HG03521 (cell line): ENCODE results near the gene SPTBN4.
"Not testable (repeated sequence)": the region's sequence is repeated elsewhere in the genome, so short reads cannot be mapped to it uniquely, and the experiment has no call there.

Experiments
- ATAC-seq: cut with Tn5 transposase; IDR thresholded peaks from one replicate; pipeline ENCODE4 v1.9.1; 2021; ENCODE audit warnings: mild to moderate bottlenecking, moderate library complexity; ENCODE audit not compliant: unreplicated experiment

Gene SPTBN4

GRCh38 chr19:40583283-40583682 is 116.5 kb downstream of the SPTBN4 start:
- no peak for ATAC-seq

GRCh38 chr19:40584007-40584406 is 117.2 kb downstream of the SPTBN4 start:
- no peak for ATAC-seq

- ATAC-seq: no peak
Measured at GRCh38 chr19:40585241-40585981, 118.6 kb downstream of the SPTBN4 start.

GRCh38 chr19:40585982-40586422 is 119.2 kb downstream of the SPTBN4 start:
- ATAC-seq: no peak

GRCh38 chr19:40586611-40587010 is 119.8 kb downstream of the SPTBN4 start:
- ATAC-seq: no peak

- no peak for ATAC-seq
Measured at GRCh38 chr19:40588110-40588854, 121.5 kb downstream of the SPTBN4 start.

GRCh38 chr19:40588926-40589569 is 122.2 kb downstream of the SPTBN4 start:
- ATAC-seq: no peak

- no peak for ATAC-seq
Measured at GRCh38 chr19:40589591-40590429, 123.0 kb downstream of the SPTBN4 start.

GRCh38 chr19:40590464-40591265 is 123.9 kb downstream of the SPTBN4 start:
- ATAC-seq: no peak

- not testable (repeated sequence) for ATAC-seq
Measured at GRCh38 chr19:40591724-40592123, 124.9 kb downstream of the SPTBN4 start.

GRCh38 chr19:40592170-40592569 is 125.4 kb downstream of the SPTBN4 start:
- ATAC-seq: no peak

- ATAC-seq: no peak
Measured at GRCh38 chr19:40594255-40594654, 127.5 kb downstream of the SPTBN4 start.

GRCh38 chr19:40594657-40595091 is 127.9 kb downstream of the SPTBN4 start:
- no peak for ATAC-seq

GRCh38 chr19:40596608-40597328 is 130.0 kb downstream of the SPTBN4 start:
- ATAC-seq: no peak

GRCh38 chr19:40597329-40597838 is 130.6 kb downstream of the SPTBN4 start:
- no peak for ATAC-seq

GRCh38 chr19:40598121-40598917 is 131.5 kb downstream of the SPTBN4 start:
- ATAC-seq: no peak

GRCh38 chr19:40598918-40599307 is 132.1 kb downstream of the SPTBN4 start:
- no peak for ATAC-seq

GRCh38 chr19:40599331-40599901 is 132.6 kb downstream of the SPTBN4 start:
- ATAC-seq: no peak
